Immature natural killer cell (primary cell): ENCODE results near the gene MAJIN. TPM values are rescaled to one million over a fixed set of nuclear protein-coding genes. Genes with fewer than 3 reads are reported as not detected.

Experiments used
- DNase-seq, 3 donors: peaks; one replicate each; pipeline ENCODE4 v3.0.0; 2022; ENCODE audit warnings: mixed read lengths in 1 of 3
- H3K27ac Mint-ChIP-seq, 6 donors: one replicate each; pipeline ENCODE4 v1.8.0; 2020; ENCODE audit warnings: mixed read lengths in 6 of 6, mild to moderate bottlenecking in 5 of 6, inconsistent platforms in 4 of 6, moderate library complexity in 3 of 6
- H3K27me3 Mint-ChIP-seq, 3 donors: one replicate each; pipeline ENCODE4 v1.8.0; 2020 to 2021; ENCODE audit warnings: low read depth in 3 of 3, mild to moderate bottlenecking in 3 of 3, mixed read lengths in 3 of 3, moderate library complexity in 3 of 3, inconsistent platforms in 1 of 3
- H3K36me3 Mint-ChIP-seq, 3 donors: one replicate each; pipeline ENCODE4 v1.8.0; 2020; ENCODE audit warnings: mixed read lengths in 3 of 3, inconsistent platforms in 2 of 3, mild to moderate bottlenecking in 2 of 3
- H3K4me1 Mint-ChIP-seq, 2 donors: one replicate each; pipeline ENCODE4 v1.8.0; 2020; ENCODE audit warnings: inconsistent platforms in 2 of 2, mild to moderate bottlenecking in 2 of 2, mixed read lengths in 2 of 2, moderate library complexity in 1 of 2
- H3K4me3 Mint-ChIP-seq, 5 donors: one replicate each; pipeline ENCODE4 v1.8.0; 2020; ENCODE audit warnings: mild to moderate bottlenecking in 5 of 5, mixed read lengths in 5 of 5, inconsistent platforms in 3 of 5, moderate library complexity in 3 of 5
- H3K9me3 Mint-ChIP-seq, 6 donors: one replicate each; pipeline ENCODE4 v1.8.0; 2020; ENCODE audit warnings: mild to moderate bottlenecking in 6 of 6, mixed read lengths in 6 of 6, inconsistent platforms in 4 of 6, moderate library complexity in 3 of 6
- polyA plus RNA-seq, 3 donors: library from polyadenylated mRNA; unstranded; fragments of 300-500 nt; fragmentation: Illumina TruSeq; gene quantifications; one replicate each; pipeline ENCODE4 v1.2.3, GENCODE V29; 2021

The MAJIN gene
- polyA plus RNA-seq, 3 donors from 2014 or later = not detected

DNA sequence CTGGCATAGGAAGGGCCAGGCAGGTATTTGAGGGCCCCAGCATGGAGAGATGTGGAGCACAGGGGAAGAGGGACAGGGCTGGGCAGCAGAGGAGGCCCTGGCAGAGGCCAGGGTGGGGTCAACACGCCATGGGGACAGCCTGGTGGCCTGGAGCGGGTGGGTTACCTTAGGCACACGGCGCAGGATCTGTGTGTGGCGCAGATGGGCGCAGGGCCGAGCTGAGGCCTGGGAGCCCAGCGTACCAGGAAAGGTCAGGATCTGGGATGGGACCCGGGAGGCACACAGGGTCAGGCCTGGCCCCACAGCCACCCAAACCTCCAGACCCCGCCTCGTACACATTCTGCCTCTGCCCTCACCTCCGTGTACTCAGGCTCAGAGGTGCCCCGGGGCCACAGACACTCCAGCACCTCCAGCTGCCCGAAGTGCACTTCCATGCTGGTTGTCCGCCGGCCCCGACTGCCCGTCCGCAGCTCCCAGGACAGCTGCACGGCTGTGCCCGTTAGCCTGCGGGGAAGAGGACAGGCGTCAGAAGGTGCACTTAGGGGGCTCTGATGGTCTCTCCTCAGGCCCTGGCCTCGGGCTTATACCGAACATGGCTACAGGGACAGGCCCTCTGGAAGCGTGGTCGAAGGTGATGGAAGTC, 61.3 kb downstream of the MAJIN start:
- peaks cover 4 to 10% (median 5%) of the 10 kb centered on the region in 3 donors for H3K27me3 Mint-ChIP-seq
- no peak for DNase-seq
- H3K27ac Mint-ChIP-seq = no peak overlapping the region
- H3K36me3 Mint-ChIP-seq = peaks cover 10 to 18% (median 13%) of the 10 kb centered on the region in 3 donors
- no peak overlapping the region for H3K4me3 Mint-ChIP-seq
- no peaks in the 10 kb centered on the region for H3K9me3 Mint-ChIP-seq
- peaks cover 8 to 9% of the 10 kb centered on the region in 2 donors for H3K4me1 Mint-ChIP-seq

DNA sequence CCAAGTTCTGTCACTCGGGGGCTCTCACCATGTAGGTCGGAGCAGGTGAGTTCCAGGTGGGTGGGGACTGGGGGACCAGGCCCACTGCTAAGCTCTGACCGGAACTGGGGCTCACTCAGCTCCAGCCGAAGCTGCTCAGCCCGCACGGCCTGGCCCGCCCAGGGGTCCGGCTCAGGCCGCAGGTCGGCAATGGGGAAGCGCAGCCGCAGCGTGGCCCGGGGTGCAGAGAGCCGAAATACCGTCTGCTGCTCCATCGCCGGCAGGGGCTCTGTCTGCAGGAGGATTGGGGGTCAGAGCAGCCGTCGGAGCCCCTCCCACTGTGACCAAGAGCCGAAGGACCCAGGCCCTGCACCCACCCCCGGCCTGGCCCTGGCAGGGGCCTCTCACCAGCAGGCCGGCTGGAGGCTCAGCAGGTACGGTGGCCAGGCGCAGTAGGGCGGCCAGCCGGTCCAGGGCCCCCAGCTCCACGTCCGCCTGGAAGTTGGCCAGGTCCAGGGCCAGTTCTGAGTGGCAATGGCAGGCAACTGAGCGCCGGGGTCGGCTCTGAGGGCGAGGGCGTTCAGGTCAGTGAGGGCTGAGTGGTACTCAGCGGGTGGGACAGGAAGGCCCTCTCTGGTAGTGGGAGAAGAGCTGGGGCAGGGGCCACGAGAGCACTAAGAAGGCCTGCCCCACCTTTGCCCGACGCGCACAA, 62.1 kb downstream of the MAJIN start:
- peaks cover 13 to 24% (median 13%) of the 10 kb centered on the region in 3 donors for H3K36me3 Mint-ChIP-seq

DNA sequence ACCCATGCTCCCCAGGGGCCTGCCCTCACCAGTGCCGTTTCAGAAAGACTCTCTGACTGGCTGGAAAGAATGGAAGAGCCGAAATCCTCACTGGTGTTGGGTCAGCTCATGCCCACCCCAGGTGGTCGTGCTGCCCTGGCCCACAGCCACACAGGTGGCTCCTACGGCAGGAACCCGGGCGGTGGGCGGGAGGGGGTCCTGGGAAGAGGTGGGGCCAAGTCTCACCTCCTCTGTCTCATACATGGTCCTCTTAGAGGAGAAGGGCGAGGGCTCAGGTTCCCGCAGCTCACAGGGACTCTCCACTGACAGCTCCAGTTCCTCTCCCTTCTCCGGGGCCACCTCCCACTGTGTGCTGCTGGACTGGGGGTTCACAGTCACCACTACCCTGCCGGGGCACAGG, 63.1 kb downstream of the MAJIN start:
- no peak for DNase-seq
- Mint-ChIP-seq H3K4me3 (no peak overlapping the region), H3K9me3 (no peaks in the 10 kb centered on the region), H3K27me3 (peaks cover 3 to 10% (median 4%) of the 10 kb centered on the region in 3 donors), H3K27ac (no peak overlapping the region), H3K4me1 (peaks cover 0 to 3% of the 10 kb centered on the region in 2 donors), H3K36me3 (peaks cover 13 to 22% (median 16%) of the 10 kb centered on the region in 3 donors)

More for the DNA sequence above, 62.1 kb downstream of the MAJIN start:
- no peaks in the 10 kb centered on the region for H3K9me3 Mint-ChIP-seq
- H3K27ac Mint-ChIP-seq = no peak overlapping the region
- H3K27me3 Mint-ChIP-seq = peaks cover 4 to 10% (median 5%) of the 10 kb centered on the region in 3 donors
- H3K4me1 Mint-ChIP-seq = peaks cover 3 to 5% of the 10 kb centered on the region in 2 donors
- no peak overlapping the region for H3K4me3 Mint-ChIP-seq
- DNase-seq = no peak

DNA sequence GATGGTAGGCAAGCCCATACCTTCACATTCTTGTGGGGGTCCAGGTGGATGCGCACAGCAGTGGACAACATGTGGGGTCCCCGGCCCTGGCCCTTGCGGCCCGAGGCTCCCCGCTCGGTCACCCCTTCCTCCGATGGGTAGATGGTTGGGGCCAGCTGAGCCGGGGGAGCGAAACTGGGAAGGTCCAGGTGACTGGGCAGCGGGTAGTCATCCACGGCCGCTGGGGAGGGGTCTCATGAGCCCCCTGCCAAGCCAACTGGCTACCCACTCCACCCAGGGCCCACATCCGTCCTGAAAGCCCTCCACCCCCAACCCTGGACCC, 65.6 kb downstream of the MAJIN start:
- peaks cover 2 to 8% (median 3%) of the 10 kb centered on the region in 3 donors for H3K27me3 Mint-ChIP-seq
- H3K36me3 Mint-ChIP-seq = peaks cover 10 to 22% (median 11%) of the 10 kb centered on the region in 3 donors
- H3K9me3 Mint-ChIP-seq = peaks cover 0 to 2% (median 0%) of the 10 kb centered on the region in 6 donors
- H3K4me1 Mint-ChIP-seq = peaks cover 0 to 1% of the 10 kb centered on the region in 2 donors
- H3K4me3 Mint-ChIP-seq = no peak overlapping the region
- DNase-seq = no peak
- H3K27ac Mint-ChIP-seq = no peak overlapping the region

DNA sequence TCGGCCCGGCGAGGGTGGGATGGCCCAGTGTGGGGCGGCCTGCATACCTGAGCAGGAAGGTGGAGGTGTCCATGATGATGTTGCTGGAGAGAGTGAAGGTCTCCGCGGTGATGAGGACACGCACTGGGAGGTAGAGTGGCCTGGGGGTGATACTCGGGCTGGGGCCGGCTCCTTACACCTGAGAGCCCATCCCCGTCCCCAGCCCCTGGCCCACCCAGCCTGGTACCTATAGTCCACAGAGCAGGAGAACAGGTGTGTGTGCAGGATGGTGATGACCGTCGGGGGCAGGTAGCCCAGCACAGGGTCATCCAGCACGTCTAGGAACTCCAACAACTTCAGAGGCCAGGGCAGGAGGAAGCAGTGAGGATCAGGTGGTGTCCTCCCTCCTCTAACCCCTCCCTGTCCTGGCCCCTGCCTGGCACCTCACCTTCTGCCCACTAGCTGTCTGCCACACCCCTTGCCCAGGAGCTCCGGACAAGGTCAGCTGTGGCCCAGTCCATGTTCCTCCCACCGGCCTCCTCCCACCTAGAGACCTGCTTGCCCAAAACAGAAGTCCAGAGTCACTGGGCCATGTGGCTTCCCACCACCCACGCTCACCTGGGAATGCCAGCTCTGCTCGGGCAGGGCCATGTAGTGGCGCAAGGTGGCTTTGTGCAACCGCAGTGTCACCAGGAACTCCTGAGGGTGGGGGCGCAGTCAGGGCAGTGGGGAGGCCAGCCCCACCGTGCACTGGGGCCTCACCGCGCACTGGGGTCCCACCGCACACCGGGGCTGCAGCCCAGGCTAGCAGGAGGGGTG, 66.2 kb downstream of the MAJIN start:
- Mint-ChIP-seq H3K27me3 (peaks cover 2 to 8% (median 3%) of the 10 kb centered on the region in 3 donors), H3K4me1 (peaks cover 0 to 1% of the 10 kb centered on the region in 2 donors), H3K9me3 (peaks cover 0 to 2% (median 0%) of the 10 kb centered on the region in 6 donors), H3K27ac (peak overlapping the region in 1 of 6 donors; percentile 61), H3K4me3 (no peak overlapping the region), H3K36me3 (peaks cover 10 to 22% (median 11%) of the 10 kb centered on the region in 3 donors)
- DNase-seq = no peak

DNA sequence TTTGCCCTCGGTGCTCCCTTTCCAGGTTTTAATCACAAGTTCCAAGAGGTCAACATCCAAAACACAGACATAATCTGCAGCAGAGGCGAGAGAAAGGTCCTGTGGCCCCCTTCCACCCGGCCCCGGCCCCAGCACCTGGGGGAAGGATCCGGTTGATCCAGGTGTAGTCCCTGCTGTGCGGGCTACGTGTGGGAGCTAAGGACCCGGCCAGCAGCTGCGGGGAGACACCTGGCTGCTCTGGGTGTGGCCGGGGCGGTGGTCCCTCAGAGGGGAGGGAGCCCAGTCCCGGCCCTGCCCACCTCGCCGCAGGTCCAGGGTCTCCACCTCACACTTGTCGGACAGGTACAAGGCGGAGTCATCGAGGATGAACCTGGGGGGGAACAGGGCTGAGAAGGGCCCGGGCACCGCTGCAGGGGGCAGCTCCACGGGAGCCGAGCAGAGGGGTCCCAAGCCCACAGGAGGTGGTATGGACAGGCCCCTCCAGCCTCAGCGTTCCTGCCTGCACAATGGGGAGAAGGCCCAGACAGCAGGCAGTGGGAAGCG, 68.5 kb downstream of the MAJIN start:
- Mint-ChIP-seq H3K9me3 (peaks cover 0 to 2% (median 0%) of the 10 kb centered on the region in 6 donors), H3K4me3 (no peak overlapping the region), H3K27me3 (peaks cover 10 to 12% (median 12%) of the 10 kb centered on the region in 3 donors), H3K27ac (no peak overlapping the region), H3K4me1 (peaks cover 0 to 1% of the 10 kb centered on the region in 2 donors), H3K36me3 (peaks cover 8 to 22% (median 10%) of the 10 kb centered on the region in 3 donors)
- no peak for DNase-seq

DNA sequence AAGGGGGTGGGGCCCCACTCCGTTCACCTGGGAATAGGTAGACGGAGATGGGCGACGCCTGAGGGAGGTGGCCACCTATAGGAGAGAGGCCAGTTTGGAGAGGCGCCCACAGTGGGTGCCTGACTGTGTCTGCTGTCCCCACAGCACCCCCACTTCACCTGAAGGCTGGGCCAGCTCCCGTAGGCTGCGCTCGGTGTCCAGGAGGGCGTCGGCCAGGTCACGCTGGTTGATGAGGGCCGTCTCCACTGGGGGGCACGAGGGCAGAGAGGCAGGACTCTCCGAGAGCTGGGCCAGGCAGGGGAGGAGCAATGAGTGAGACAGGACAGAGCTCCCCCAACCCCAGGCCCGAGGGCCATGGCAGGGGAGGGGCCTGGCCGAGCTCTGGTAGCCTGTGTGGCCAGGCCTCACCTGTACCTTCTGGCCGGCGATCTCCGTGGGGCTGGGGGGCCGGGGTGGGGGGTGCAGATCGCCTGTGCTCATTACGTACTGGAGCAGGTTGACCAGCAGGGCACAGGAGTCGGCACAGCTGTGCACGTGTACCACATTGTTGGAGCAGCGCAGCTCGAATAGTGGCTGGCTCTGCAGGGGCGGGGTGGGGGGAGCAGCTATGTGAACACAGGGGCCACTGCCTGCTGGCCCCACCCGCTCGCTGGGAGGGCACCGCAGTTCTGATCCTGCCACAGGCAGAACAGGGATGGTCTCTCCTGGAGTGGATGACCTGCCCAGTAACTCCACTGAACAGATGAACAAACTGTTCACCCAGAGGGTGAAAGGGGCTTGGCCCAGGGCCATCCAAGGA, 69.6 kb downstream of the MAJIN start:
- Mint-ChIP-seq H3K4me3 (no peak overlapping the region), H3K36me3 (peaks cover 4 to 15% (median 6%) of the 10 kb centered on the region in 3 donors)

DNA sequence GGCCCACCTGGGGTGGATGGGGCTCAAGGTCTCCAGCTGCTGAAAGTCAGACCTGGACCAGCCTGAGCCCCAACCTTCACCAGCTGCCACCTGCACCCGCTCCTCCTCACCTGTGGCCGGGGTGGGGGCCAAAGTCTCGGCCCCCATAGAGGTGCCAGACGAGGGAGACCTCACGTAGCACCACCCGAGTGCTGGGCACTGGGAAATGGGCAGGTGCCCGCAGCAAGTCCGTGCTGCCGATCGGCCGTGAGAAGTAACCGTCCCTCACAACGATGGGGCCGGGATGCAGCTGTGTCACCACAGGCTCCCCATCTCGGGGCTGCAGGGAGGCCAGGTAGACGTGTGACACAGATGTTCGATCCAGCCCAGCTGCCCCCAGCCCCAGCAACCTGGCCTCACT, 71.1 kb downstream of the MAJIN start:
- peaks cover 4 to 15% (median 6%) of the 10 kb centered on the region in 3 donors for H3K36me3 Mint-ChIP-seq
- peaks cover 0 to 2% (median 0%) of the 10 kb centered on the region in 6 donors for H3K9me3 Mint-ChIP-seq
- no peak overlapping the region for H3K27ac Mint-ChIP-seq
- H3K4me3 Mint-ChIP-seq = no peak overlapping the region
- H3K27me3 Mint-ChIP-seq = peaks cover 12 to 16% (median 13%) of the 10 kb centered on the region in 3 donors
- no peak for DNase-seq
- no peaks in the 10 kb centered on the region for H3K4me1 Mint-ChIP-seq

More for the DNA sequence above, 69.6 kb downstream of the MAJIN start:
- Mint-ChIP-seq H3K4me1 (no peaks in the 10 kb centered on the region), H3K9me3 (peaks cover 0 to 2% (median 0%) of the 10 kb centered on the region in 6 donors), H3K27ac (no peak overlapping the region), H3K27me3 (peaks cover 11 to 14% (median 13%) of the 10 kb centered on the region in 3 donors)
- no peak for DNase-seq

DNA sequence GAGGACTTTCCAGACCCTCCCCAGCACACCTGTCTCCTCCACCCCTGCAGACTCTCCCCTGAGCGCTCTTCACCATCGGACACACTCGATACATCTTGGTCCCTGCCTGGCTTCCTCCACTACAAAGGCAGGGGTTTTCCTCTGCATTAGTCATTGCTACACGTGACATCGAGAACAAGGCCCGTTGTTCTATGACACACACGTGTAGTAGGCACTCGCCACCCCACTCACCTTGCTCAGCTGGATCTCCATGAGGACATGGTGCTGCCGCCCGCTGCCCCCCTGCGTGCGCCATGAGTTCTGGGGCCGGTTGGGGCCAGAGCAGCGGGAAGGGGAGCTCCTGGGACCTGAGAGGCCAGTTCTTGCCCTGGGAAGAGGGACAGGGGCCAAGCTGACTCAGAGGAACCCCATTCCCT, 71.6 kb downstream of the MAJIN start:
- Mint-ChIP-seq H3K36me3 (peaks cover 4 to 13% (median 5%) of the 10 kb centered on the region in 3 donors), H3K9me3 (peaks cover 0 to 2% (median 0%) of the 10 kb centered on the region in 6 donors), H3K27me3 (peaks cover 13 to 16% (median 15%) of the 10 kb centered on the region in 3 donors), H3K4me3 (no peak overlapping the region), H3K4me1 (no peaks in the 10 kb centered on the region), H3K27ac (peak overlapping the region in 1 of 6 donors; percentile 74)
- no peak for DNase-seq

DNA sequence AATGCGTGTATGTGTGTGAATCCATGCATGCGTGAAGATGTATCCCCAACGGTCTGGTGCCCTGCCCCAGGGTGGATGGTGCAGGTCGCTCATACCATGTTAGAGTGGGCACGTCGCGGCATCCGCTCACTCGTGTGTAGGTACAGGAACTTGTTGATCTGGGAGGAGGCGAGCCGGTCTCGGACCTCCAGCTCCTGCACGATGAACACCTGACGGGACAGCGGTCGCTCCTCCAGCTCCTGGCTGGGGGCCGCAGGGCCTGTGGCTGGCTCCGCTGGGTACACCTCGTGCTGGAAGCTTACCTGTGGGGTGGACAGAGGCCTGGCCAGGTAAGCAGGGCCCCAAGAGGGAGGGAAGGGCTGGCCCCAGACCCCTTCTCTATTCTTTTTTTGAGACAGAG, 73.4 kb downstream of the MAJIN start:
- Mint-ChIP-seq H3K4me3 (no peak overlapping the region), H3K4me1 (peaks cover 0 to 2% of the 10 kb centered on the region in 2 donors), H3K9me3 (peaks cover 0 to 3% (median 0%) of the 10 kb centered on the region in 6 donors), H3K27ac (no peak overlapping the region), H3K36me3 (peaks cover 0 to 10% (median 4%) of the 10 kb centered on the region in 3 donors), H3K27me3 (peaks cover 13 to 16% (median 15%) of the 10 kb centered on the region in 3 donors)
- no peak for DNase-seq

DNA sequence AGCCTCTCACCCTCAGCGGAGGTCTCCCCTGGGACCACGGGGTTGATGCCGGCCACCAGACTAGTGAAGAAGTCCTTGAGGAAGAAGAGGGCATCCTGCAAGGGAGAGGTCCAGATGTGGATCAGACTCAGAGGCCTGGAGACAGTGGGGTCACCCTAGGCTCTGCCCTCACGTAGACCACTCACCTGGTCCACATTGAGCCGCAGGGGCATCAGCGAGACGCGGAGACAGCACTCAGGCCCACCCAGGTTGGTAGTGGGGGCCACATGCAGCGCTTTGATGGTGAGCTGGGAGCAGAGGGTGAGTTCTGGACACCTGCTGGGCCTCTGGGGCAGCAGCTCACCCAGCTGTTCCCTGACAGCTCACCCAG, 73.8 kb downstream of the MAJIN start:
- H3K27ac Mint-ChIP-seq = no peak overlapping the region
- DNase-seq = no peak
- H3K36me3 Mint-ChIP-seq = peaks cover 0 to 10% (median 4%) of the 10 kb centered on the region in 3 donors
- H3K9me3 Mint-ChIP-seq = peaks cover 0 to 3% (median 0%) of the 10 kb centered on the region in 6 donors
- H3K27me3 Mint-ChIP-seq = peaks cover 13 to 16% (median 15%) of the 10 kb centered on the region in 3 donors
- H3K4me1 Mint-ChIP-seq = peaks cover 0 to 2% of the 10 kb centered on the region in 2 donors
- H3K4me3 Mint-ChIP-seq = no peak overlapping the region

DNA sequence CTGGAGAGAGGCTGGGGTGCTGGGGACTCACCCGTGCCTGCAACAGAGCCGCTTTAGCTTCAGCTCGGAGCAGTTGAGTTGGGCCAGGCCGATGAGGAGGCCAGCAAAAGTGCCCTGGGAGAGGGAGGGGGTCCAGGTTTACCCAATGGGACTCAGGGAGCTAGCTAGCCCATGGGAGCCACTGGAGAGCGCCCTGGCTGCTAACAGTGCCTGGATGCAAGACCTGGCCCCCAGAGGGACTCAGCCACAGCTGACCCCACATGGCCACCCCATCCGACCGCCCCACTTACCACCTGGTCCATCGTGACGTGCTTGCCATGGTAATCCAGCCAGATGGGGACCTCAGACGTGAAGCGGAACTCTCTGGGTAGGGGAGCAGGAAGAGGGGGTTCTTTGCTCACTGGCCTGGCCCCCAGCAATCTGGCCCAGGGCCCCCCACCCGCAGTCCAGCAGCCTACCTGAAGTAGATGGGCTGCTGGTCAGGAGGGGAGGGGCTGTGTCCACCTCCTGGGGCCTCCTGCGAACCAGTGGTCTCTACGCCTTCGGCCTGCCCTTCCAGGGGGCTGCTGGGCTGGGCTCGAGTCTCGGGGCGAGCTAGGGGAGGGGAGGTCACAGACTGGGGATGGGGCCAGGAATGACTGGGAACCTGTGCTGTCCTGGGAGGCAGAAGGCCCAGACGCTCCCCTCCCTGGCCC, 74.4 kb downstream of the MAJIN start:
- H3K4me1 Mint-ChIP-seq = peaks cover 0 to 2% of the 10 kb centered on the region in 2 donors
- H3K36me3 Mint-ChIP-seq = peaks cover 0 to 10% (median 4%) of the 10 kb centered on the region in 3 donors
- H3K9me3 Mint-ChIP-seq = peaks cover 0 to 3% (median 0%) of the 10 kb centered on the region in 6 donors
- H3K27me3 Mint-ChIP-seq = peaks cover 13 to 16% (median 15%) of the 10 kb centered on the region in 3 donors
- H3K4me3 Mint-ChIP-seq = no peak overlapping the region
- peak overlapping the region in 1 of 6 donors; percentile 69 for H3K27ac Mint-ChIP-seq
- DNase-seq = no peak
